HFFc6 (cell line): ENCODE results near the gene GCLM. TPM values are rescaled to one million over a fixed set of nuclear protein-coding genes. Genes with fewer than 3 reads are reported as not detected.
A peak's percentile ranks its signal among the peaks of the same experiment; 100 is the strongest.

Experiments
- DNase-seq: peaks from one replicate; pipeline ENCODE4 v3.0.0-alpha.2; 2018
- H3K27ac Mint-ChIP-seq: 2 replicates; pipeline ENCODE4 v1.8.0; 2020; ENCODE audit warnings: mild to moderate bottlenecking, mixed read lengths
- H3K27me3 Mint-ChIP-seq: 2 replicates; pipeline ENCODE4 v1.8.0; 2021; ENCODE audit warnings: mild to moderate bottlenecking, moderate library complexity, mixed read lengths; ENCODE audit not compliant: insufficient read depth
- H3K36me3 Mint-ChIP-seq: 2 replicates; pipeline ENCODE4 v1.8.0; 2021; ENCODE audit warnings: low read depth, mixed read lengths
- H3K4me1 Mint-ChIP-seq: 2 replicates; pipeline ENCODE4 v1.8.0; 2020; ENCODE audit warnings: low read depth, mixed read lengths
- H3K4me3 Mint-ChIP-seq: 2 replicates; pipeline ENCODE4 v1.8.0; 2020; ENCODE audit warnings: mild to moderate bottlenecking, moderate library complexity, mixed read lengths
- H3K9me3 Mint-ChIP-seq: 2 replicates; pipeline ENCODE4 v1.8.0; 2020; ENCODE audit warnings: mild to moderate bottlenecking, mixed read lengths
- CTCF ChIP-seq: fragments of 200-600 bp; sonication (generic); IDR thresholded peaks from 2 replicates; pipeline ENCODE4 v1.5.0; 2021; ENCODE audit warnings: antibody characterized with exemption, mild to moderate bottlenecking
- total RNA-seq, 6 experiments: library from RNA; stranded (reverse); fragmentation: NEBNext Ultra II Directional; extraction: Animal tissue kit (Norgen Biotek cat#: 25700); gene quantifications; 2 replicates in 1 of 6; 3 replicates in 5 of 6; pipeline ENCODE4 v1.2.3, GENCODE V29; 2021

Gene GCLM
- total RNA-seq, 6 experiments from 2014 or later, result 35.7 to 42.2 (median 40.8) TPM

GRCh38 chr1:93882269-93882668 is 27.0 kb downstream of the GCLM start:
- Mint-ChIP-seq H3K27me3 (no peaks in the 10 kb centered on the region; the same call in 1 of the 2 replicates), H3K27ac (no peak overlapping the region), H3K4me3 (no peak overlapping the region), H3K9me3 (no peaks in the 10 kb centered on the region), H3K4me1 (peaks cover 31% of the 10 kb centered on the region), H3K36me3 (peaks cover 25% of the 10 kb centered on the region)
- no peak for TF ChIP-seq CTCF
- DNase-seq, result no peak

GRCh38 chr1:93880731-93881130 is 28.5 kb downstream of the GCLM start:
- Mint-ChIP-seq H3K4me3 (no peak overlapping the region), H3K36me3 (peaks cover 38% of the 10 kb centered on the region), H3K27ac (peak overlapping the region; percentile 25; the same call in 1 of the 2 replicates), H3K27me3 (no peaks in the 10 kb centered on the region; the same call in 1 of the 2 replicates), H3K9me3 (no peaks in the 10 kb centered on the region), H3K4me1 (peaks cover 45% of the 10 kb centered on the region)
- peak; percentile 59 for DNase-seq
- TF ChIP-seq CTCF, result no peak

- peak within 1 kb of the TSS; percentile 96 for H3K4me3 Mint-ChIP-seq
- peaks cover 47% of the 10 kb centered on the region for H3K4me1 Mint-ChIP-seq
- peak within 1 kb of the TSS; percentile 97 for H3K27ac Mint-ChIP-seq
- H3K27me3 Mint-ChIP-seq, result no peaks in the 10 kb centered on the region; the same call in 1 of the 2 replicates
- H3K9me3 Mint-ChIP-seq, result no peaks in the 10 kb centered on the region
- H3K36me3 Mint-ChIP-seq, result peaks cover 49% of the 10 kb centered on the region
- no peak for TF ChIP-seq CTCF
- peak; percentile 86 for DNase-seq
These were observed 30.2 kb downstream of the GCLM start, which contains the start of gene DNTTIP2 for GRCh38 chr1:93878889-93879586. Gene DNTTIP2, minus strand, starts transcription at chr1:93879206. Its CDS starts 58 bp downstream, at chr1:93879148.

GRCh38 chr1:93878501-93878888 is 30.7 kb downstream of the GCLM start:
- Mint-ChIP-seq H3K27ac (peak overlapping the region; percentile 97), H3K36me3 (peaks cover 52% of the 10 kb centered on the region), H3K9me3 (no peaks in the 10 kb centered on the region), H3K27me3 (no peaks in the 10 kb centered on the region; the same call in 1 of the 2 replicates), H3K4me1 (peaks cover 51% of the 10 kb centered on the region), H3K4me3 (peak overlapping the region; percentile 96)
- TF ChIP-seq CTCF, result no peak
- DNase-seq, result peak; percentile 36

- H3K36me3 Mint-ChIP-seq, result peaks cover 45% of the 10 kb centered on the region
- no peak for DNase-seq
- no peak for TF ChIP-seq CTCF
- H3K9me3 Mint-ChIP-seq, result no peaks in the 10 kb centered on the region
- peak overlapping the region; percentile 96 for H3K4me3 Mint-ChIP-seq
- H3K27me3 Mint-ChIP-seq, result no peaks in the 10 kb centered on the region; the same call in 1 of the 2 replicates
- peak overlapping the region; percentile 57; the same call in 1 of the 2 replicates for H3K27ac Mint-ChIP-seq
- peaks cover 46% of the 10 kb centered on the region for H3K4me1 Mint-ChIP-seq
These were observed 31.7 kb downstream of the GCLM start for GRCh38 chr1:93877529-93877928.
